GM23338 (cell line): Measurements from ENCODE around the gene ZMAT3.

ENCODE experiments used
- CREB1 ChIP-seq: fragments of 250-450 bp; sonication (Bioruptor Pico); IDR thresholded peaks from 2 replicates; pipeline ENCODE4 v1.5.0; 2020; ENCODE audit warnings: low read depth, mild to moderate bottlenecking, moderate library complexity
- CTCF ChIP-seq, 2 experiments: fragments of 200-600 bp in 1 of 2; sonication (generic) in 1 of 2; conservative IDR thresholded peaks; 2 replicates each; pipeline versions ENCODE4 v1.5.1 to v1.6.1; 2016 to 2017; ENCODE audit warnings: antibody characterized with exemption in 2 of 2, low read depth in 2 of 2, mild to moderate bottlenecking in 2 of 2, moderate library complexity in 1 of 2
- ETS1 ChIP-seq: IDR thresholded peaks from 2 replicates; pipeline ENCODE4 v1.6.1; 2016; ENCODE audit warnings: antibody characterized with exemption
- EZH2 ChIP-seq: fragments of 200-600 bp; sonication (generic); IDR thresholded peaks from one replicate; pipeline ENCODE4 v1.8.0; 2017; ENCODE audit warnings: antibody characterized with exemption, mild to moderate bottlenecking, low read depth; ENCODE audit not compliant: unreplicated experiment
- EZH2phosphoT487 ChIP-seq: fragments of 200-600 bp; sonication (generic); IDR thresholded peaks from one replicate; pipeline ENCODE4 v1.8.1; 2018; ENCODE audit warnings: antibody characterized with exemption; ENCODE audit not compliant: unreplicated experiment
- JUNB ChIP-seq: IDR thresholded peaks from one replicate; pipeline ENCODE4 v1.6.1; 2016; ENCODE audit warnings: antibody characterized with exemption; ENCODE audit not compliant: unreplicated experiment
- POLR2AphosphoS5 ChIP-seq: IDR thresholded peaks from 2 replicates; pipeline ENCODE4 v1.6.1; 2016; ENCODE audit warnings: antibody characterized with exemption, low read depth
- REST ChIP-seq: IDR thresholded peaks from one replicate; pipeline ENCODE4 v1.6.1; 2018; ENCODE audit warnings: antibody characterized with exemption; ENCODE audit not compliant: unreplicated experiment
- STAT1 ChIP-seq: IDR thresholded peaks from one replicate; pipeline ENCODE4 v1.6.1; 2016; ENCODE audit warnings: antibody characterized with exemption; ENCODE audit not compliant: unreplicated experiment

GRCh38 chr3:179113903-179114302, 42.3 kb upstream of the ZMAT3 start:
- TF ChIP-seq EZH2, result no peak
- TF ChIP-seq CTCF (conservative IDR thresholded peaks at IDR 0.05; ENCODE audit: low read depth in 2 of 2), result no peak
- TF ChIP-seq EZH2phosphoT487, result no peak
- no peak for TF ChIP-seq POLR2AphosphoS5
- no peak for TF ChIP-seq CREB1 (CRISPR knock-in tag)
- no peak for TF ChIP-seq ETS1
- no peak for TF ChIP-seq JUNB
- TF ChIP-seq REST, result no peak
- no peak for TF ChIP-seq STAT1
